Neural cell (in vitro differentiated cells): ENCODE data around the gene ARMCX6.

Experiments used
- CTCF ChIP-seq: fragments of 450-650 bp; IDR thresholded peaks from 2 replicates; pipeline ENCODE4 v1.5.1; 2014; ENCODE audit warnings: antibody characterized with exemption, mild to moderate bottlenecking, moderate library complexity; ENCODE audit not compliant: poor library complexity, severe bottlenecking
- EP300 ChIP-seq: fragments of 450-650 bp; conservative IDR thresholded peaks from 2 replicates; pipeline ENCODE4 v1.6.1; 2014; ENCODE audit warnings: antibody characterized with exemption, mild to moderate bottlenecking, moderate library complexity; ENCODE audit not compliant: poor library complexity, severe bottlenecking
- EZH2 ChIP-seq: fragments of 200-600, 300-800 bp; shearing (Covaris generic), sonication (generic); IDR thresholded peaks from 2 replicates; pipeline ENCODE4 v1.6.1; 2014; ENCODE audit warnings: antibody characterized with exemption, low read length, borderline replicate concordance, mild to moderate bottlenecking; ENCODE audit not compliant: insufficient read depth, poor library complexity, severe bottlenecking
- POLR2AphosphoS5 ChIP-seq: IDR thresholded peaks from 2 replicates; pipeline ENCODE4 v1.6.1; 2012
- REST ChIP-seq: IDR thresholded peaks from 2 replicates; pipeline ENCODE4 v1.6.1; 2012; ENCODE audit warnings: borderline replicate concordance
- TAF1 ChIP-seq: IDR thresholded peaks from 2 replicates; pipeline ENCODE4 v1.6.1; 2012; ENCODE audit warnings: low read depth

GRCh38 chrX:101617211-101618191 is at the start of gene ARMCX6:
- TF ChIP-seq CTCF (peak; percentile 43), REST (no peak), EZH2 (no peak), EP300 (no peak), TAF1 (peak; percentile 54), POLR2AphosphoS5 (peak; percentile 64)
